Mesothelial cell of epicardium (in vitro differentiated cells): Measurements from ENCODE around the gene RALGDS. TPM values are rescaled to one million over a fixed set of nuclear protein-coding genes. Genes with fewer than 3 reads are reported as not detected.

Experiments used
- DNase-seq, 2 experiments: peaks; one replicate each; pipeline ENCODE4 v3.0.0; 2021; ENCODE audit warnings: low spot score in 2 of 2; ENCODE audit not compliant: unreplicated experiment in 2 of 2
- H3K27ac Mint-ChIP-seq: 2 replicates; pipeline ENCODE4 v1.8.0; 2021; ENCODE audit warnings: mixed read lengths
- H3K27me3 Mint-ChIP-seq: 2 replicates; pipeline ENCODE4 v1.8.0; 2021; ENCODE audit warnings: low read depth, mixed read lengths
- H3K36me3 Mint-ChIP-seq: 2 replicates; pipeline ENCODE4 v1.8.0; 2021; ENCODE audit warnings: mixed read lengths
- H3K4me1 Mint-ChIP-seq: 2 replicates; pipeline ENCODE4 v1.8.0; 2021; ENCODE audit warnings: mixed read lengths
- H3K4me3 Mint-ChIP-seq: 2 replicates; pipeline ENCODE4 v1.8.0; 2021; ENCODE audit warnings: mild to moderate bottlenecking, moderate library complexity, mixed read lengths
- H3K9me3 Mint-ChIP-seq: 2 replicates; pipeline ENCODE4 v1.8.0; 2021; ENCODE audit warnings: mixed read lengths
- total RNA-seq: library from RNA; stranded (reverse); gene quantifications from 3 replicates; pipeline ENCODE4 v1.2.1, GENCODE V29; 2021
- TF ChIP-seq, protein P1 (sequence below): fragments of 200-600 bp; sonication (generic); IDR thresholded peaks from one replicate; pipeline ENCODE4 v1.5.0; 2021; ENCODE audit warnings: antibody characterized with exemption; ENCODE audit not compliant: unreplicated experiment

The RALGDS gene
- total RNA-seq, 1 donor from 2014 or later, result 83.5 TPM

DNA sequence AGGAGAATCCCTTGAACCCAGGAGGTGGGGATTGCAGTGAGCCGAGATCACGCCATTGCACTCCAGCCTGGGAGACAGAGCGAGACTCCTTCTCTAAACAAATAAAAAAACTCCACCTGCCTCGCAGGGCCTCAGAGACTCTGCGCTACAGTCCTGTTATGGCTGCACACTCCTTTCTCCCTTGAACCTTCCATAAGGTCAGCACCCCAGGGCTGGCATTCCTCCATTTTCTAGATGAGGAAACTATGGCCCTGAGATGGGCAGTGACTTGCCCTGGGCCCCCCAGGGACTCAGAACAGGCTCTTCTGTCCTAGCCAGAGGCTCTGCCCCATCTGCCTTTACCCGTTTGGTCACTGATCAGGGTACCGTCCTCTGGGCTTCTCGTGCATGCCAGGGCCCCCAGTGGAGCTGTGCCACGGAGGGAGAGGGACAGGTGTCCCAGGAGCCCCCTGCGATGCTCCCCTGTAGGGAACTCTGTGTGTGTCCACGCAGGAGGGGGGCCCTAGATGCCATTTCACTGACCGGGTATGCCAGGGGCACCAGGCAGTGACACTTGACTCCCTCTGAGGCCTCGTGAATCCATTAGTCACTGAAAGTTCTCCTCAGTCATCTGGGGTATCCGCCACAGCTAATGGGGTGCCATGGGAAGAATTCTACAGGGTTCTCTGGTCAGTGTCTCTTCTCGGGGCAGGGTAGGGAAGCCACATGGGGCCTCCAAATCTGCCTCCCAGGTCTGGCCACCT, 16.2 kb downstream of the RALGDS start:
- Mint-ChIP-seq H3K27me3 (no peaks in the 10 kb centered on the region), H3K36me3 (peaks cover 28% of the 10 kb centered on the region), H3K4me1 (no peaks in the 10 kb centered on the region), H3K27ac (no peak overlapping the region), H3K9me3 (no peaks in the 10 kb centered on the region), H3K4me3 (no peak overlapping the region)
- TF ChIP-seq, protein P1, sequence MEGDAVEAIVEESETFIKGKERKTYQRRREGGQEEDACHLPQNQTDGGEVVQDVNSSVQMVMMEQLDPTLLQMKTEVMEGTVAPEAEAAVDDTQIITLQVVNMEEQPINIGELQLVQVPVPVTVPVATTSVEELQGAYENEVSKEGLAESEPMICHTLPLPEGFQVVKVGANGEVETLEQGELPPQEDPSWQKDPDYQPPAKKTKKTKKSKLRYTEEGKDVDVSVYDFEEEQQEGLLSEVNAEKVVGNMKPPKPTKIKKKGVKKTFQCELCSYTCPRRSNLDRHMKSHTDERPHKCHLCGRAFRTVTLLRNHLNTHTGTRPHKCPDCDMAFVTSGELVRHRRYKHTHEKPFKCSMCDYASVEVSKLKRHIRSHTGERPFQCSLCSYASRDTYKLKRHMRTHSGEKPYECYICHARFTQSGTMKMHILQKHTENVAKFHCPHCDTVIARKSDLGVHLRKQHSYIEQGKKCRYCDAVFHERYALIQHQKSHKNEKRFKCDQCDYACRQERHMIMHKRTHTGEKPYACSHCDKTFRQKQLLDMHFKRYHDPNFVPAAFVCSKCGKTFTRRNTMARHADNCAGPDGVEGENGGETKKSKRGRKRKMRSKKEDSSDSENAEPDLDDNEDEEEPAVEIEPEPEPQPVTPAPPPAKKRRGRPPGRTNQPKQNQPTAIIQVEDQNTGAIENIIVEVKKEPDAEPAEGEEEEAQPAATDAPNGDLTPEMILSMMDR, result no peak
- no peak for DNase-seq

DNA sequence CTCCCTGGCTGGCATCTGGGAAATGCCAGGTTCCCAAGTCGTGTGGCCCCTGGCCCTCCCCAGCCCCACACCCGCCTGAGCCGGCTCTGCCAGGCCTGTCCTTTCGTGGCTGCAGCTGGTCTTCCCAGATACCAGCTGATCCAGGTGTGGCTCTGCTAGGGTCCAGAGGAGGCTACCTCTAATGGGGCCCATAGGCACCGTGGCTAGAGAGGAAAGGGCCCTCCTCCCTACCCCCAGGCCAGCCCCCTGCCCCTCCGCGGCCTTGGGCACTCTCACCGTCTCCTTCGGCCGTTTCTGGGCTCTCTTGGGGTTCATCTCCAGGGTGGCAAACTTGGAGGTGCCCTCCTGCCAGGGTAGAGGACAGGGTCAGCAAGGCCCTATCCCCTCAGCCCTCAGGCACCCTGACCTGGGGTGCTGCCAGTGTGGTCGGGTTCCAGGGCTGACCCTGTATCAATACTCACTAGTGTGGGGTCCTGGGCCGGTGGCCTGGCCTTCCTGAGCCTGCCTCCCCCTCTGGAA, 17.0 kb downstream of the RALGDS start:
- Mint-ChIP-seq H3K4me1 (no peaks in the 10 kb centered on the region), H3K9me3 (no peaks in the 10 kb centered on the region), H3K27ac (no peak overlapping the region), H3K4me3 (no peak overlapping the region), H3K27me3 (no peaks in the 10 kb centered on the region), H3K36me3 (peaks cover 31% of the 10 kb centered on the region)
- DNase-seq, result no peak
- TF ChIP-seq, protein P1, result no peak

- Mint-ChIP-seq H3K27ac (no peak overlapping the region), H3K36me3 (peaks cover 36% of the 10 kb centered on the region), H3K4me1 (no peaks in the 10 kb centered on the region), H3K4me3 (no peak overlapping the region), H3K27me3 (no peaks in the 10 kb centered on the region), H3K9me3 (no peaks in the 10 kb centered on the region)
- TF ChIP-seq, protein P1, result peak; percentile 95
- DNase-seq, result peak in 1 of 2 experiments; percentile 74
Measured at GRCh38 chr9:133103183-133103986, 17.7 kb downstream of the RALGDS start.

GRCh38 chr9:133102190-133103021, 18.6 kb downstream of the RALGDS start:
- no peak overlapping the region for H3K27ac Mint-ChIP-seq
- no peaks in the 10 kb centered on the region for H3K9me3 Mint-ChIP-seq
- H3K27me3 Mint-ChIP-seq, result no peaks in the 10 kb centered on the region
- H3K4me3 Mint-ChIP-seq, result no peak overlapping the region
- DNase-seq, result no peak
- H3K36me3 Mint-ChIP-seq, result peaks cover 43% of the 10 kb centered on the region
- H3K4me1 Mint-ChIP-seq, result no peaks in the 10 kb centered on the region
- TF ChIP-seq, protein P1, result no peak
